ENCODE measurements around the gene NIPSNAP2.
"Not testable (repeated sequence)": the region's sequence is repeated elsewhere in the genome, so short reads cannot be mapped to it uniquely, and the experiment has no call there.

The NIPSNAP2 gene

DNA sequence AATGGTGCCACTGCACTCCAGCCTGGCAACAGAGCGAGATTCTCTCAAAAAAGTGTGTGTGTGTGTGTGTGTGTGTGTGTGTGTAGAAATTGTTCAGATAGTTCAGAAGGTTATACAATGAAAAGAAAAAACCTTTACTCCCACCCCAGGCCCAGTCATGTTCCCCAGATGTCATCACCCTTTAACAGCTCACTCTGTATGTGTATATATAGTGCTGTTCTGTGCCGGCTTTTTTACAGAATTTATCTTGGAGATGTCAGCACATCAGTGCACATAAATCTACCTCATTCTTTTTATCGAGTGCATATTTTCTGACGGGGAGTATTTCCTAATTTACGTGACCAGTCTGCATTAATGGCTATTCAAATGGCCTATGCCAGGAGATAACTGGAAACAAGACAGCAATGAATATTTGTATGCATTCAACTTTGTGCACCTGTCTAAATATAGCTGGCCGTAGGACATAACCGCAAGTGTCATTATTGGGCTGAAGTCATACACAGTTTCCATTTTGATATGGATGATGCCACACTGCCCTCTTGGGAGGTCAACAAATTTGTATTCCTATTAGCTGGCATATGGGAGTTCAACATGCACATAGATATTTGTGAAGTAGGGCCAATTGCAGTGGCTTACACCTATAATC, 11.7 kb downstream of the NIPSNAP2 start:
- FAIRE-seq (no peak), DNase-seq (ENCODE audit: low spot score) (no peak)

DNA sequence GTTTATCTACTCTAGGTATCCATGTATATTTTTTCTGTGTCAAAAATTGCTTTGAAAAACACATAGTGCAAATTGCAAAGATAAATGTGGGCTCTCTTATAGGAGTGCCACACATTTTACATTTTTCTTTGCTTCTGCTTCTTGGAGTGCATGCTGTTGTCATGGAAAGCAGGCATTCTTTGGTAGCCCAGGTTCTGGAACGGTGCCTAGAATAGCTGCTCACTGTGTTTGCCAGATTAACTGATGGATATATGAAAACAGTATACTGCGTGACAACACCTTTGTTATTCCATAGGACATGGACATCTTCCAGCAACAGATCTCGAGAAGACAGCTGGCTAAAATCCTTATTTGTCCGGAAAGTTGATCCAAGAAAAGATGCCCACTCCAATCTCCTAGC, 13.4 kb downstream of the NIPSNAP2 start:
- no peak for DNase-seq (ENCODE audit: low spot score)
- FAIRE-seq = peak; percentile 70

DNA sequence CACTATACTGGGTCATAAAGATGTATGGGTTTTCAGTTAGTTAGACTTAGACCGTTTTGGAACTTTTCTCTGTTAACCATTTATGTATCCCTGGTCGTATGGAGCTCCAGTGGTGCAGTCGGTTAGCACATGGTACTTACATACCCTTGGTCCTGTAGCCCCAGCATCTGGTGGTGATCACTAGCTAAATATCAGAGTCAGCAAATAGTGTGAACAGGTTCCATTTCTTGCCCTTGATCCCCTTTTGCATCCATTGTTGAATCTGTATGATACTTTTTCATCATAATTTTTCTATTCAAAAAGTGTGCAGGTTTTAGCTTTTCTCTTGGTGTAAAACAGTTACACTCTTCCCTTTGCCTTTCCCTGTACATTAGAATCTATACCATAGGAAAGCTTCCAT, 15.9 kb downstream of the NIPSNAP2 start:
- FAIRE-seq (no peak), DNase-seq (ENCODE audit: low spot score) (no peak)

DNA sequence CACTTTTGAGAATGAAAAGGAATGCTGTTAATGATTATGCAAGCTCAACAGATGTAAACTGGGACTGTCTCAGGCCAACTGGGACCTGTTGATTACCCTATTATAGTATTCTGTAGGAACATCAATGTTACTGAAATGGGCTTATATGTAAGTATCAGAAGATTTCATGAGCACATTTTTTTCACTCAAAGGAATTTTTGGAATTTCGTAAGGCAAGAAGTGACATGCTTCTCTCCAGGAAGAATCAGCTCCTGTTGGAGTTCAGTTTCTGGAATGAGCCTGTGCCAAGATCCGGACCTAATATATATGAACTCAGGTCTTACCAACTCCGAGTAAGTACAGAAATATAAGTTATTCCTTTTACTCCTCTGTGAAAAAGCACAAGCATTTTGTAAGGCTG, 19.2 kb downstream of the NIPSNAP2 start:
- DNase-seq (ENCODE audit: low spot score) = no peak
- FAIRE-seq = no peak

DNA sequence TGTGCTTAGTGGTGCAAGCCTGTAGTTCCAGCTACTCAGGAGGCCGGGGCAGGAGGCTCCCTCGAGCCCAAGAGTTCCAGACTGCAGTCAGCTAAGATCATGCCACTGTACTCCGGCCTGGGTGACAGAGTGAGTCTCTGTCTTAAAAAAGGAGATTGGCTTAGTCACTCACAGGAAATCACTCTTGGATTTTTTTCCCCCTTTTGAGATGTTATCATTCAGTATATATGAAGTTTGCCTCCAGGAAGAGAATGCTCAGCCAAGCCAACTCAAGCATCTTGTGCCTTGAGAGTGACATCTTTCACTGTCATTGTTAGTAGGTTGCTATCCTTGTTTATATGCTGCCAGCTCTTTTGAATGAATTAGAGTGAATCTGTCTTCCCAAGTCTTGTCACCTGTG, 28.0 kb downstream of the NIPSNAP2 start:
- DNase-seq (ENCODE audit: low spot score) (no peak), FAIRE-seq (no peak)

DNA sequence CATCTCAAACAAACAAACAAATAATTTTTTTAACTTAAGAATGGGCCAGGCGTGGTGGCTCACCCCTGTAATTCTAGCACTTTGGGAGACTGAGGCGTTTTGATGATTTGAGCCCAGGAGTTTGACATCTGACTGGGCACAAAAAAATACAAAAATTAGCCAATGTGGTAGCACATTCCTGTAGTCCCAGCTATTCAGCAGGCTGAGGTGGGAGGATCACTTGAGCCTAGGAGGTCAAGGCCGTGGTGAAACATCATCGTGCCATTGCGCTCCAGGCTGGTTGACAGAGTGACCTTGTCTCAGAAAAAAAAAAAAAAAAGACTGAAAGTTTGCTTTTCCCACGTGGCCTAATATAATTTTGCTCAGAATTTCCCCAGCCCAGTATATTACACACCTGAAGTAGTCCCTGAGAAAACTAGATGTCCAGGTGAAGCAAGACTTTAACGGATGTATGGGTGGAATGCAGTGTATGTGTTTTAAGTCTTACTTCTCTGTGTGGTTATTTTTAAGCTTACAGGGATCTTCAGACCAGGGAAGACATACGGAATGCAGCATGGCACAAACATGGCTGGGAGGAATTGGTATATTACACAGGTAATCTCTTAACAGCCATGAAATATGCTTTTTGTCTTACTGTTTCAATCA, 32.6 kb downstream of the NIPSNAP2 start:
- DNase-seq (ENCODE audit: low spot score) = no peak
- FAIRE-seq = no peak

DNA sequence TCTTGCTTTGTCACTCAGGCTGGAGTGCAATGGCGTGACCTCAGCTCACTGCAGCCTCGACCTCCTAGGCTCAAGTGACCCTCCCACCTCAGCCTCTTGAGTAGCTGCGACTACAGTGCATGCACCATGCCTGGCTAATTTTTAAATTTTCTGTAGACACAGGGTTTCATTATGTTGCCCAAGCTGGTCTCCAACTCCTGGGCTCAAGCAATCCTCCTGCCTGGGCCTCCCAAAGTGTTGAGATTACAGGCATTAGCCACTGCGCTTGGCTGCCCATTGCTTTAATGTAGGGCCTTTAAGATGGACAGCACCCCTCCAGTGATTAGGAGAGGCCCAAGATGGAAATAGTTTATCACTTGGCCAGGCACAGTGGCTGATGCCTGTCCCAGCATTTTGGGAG, 39.4 kb downstream of the NIPSNAP2 start:
- no peak for FAIRE-seq
- no peak for DNase-seq (ENCODE audit: low spot score)

DNA sequence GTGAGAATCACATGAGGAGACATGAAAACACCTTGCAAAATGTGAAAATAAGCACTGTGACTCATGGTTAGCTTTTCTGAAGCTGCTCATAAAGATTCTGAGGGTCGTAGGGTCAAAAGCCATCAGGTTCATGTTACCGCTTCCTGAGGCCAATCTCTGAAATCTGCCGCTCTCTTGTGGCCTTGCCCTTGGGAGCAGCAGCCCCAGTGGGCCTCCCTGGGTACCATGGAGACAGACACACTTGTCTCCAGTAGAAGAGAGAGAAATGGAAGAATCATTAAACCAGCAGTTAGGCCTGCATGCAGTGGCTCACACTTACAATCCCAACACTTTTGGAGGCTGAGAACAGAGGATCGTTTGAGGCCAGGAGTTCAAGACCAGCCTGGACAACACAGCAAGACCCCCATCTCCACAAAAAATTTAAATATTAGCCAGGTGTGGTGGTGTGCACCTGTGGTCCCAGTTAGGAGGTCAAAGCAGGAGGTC, 42.8 kb downstream of the NIPSNAP2 start:
- no peak for DNase-seq (ENCODE audit: low spot score)

DNA sequence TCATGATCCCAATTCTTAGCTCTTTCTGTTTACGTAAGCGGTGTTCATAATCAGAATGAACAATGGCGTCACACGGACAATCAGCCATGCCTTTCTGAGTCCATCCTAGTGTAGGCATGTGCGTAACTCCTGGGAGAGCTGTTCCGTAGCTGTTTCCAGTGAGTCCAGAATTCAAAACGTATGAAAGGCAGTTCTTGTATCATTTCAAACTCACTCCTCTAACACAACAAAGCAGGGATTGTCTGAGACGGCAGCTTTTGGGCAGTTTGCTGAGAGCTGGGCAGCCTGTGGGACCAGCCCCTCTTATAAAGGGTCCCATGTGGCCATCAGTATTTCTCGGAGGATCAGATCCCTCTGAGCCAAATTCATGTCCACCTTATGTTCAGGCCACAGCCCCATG, 43.5 kb downstream of the NIPSNAP2 start:
- FAIRE-seq = no peak

More for the DNA sequence above, 42.8 kb downstream of the NIPSNAP2 start:
- no peak for FAIRE-seq

DNA sequence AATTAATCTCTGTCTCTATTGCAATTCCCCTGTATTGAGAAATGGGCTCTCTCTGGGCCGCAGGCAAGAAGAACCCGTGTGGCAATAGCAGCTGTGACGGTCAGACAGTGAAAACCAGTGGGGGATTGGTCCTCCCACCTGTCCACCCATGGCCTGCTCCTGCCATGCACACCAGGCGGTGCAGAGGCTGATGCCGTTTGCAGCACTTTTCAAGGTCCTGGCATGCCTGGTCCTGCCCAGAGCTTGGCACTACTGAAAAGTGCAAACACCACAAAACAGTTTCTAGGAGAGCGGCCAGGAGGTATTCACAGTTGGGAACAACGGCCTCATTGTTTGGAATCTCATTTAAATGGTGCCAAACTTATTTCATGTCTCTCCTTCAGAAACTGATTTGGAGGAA, 45.3 kb downstream of the NIPSNAP2 start:
- FAIRE-seq (peak; percentile 78), DNase-seq (ENCODE audit: low spot score) (peak; percentile 37)

More for the DNA sequence above, 43.5 kb downstream of the NIPSNAP2 start:
- DNase-seq (ENCODE audit: low spot score) = no peak

DNA sequence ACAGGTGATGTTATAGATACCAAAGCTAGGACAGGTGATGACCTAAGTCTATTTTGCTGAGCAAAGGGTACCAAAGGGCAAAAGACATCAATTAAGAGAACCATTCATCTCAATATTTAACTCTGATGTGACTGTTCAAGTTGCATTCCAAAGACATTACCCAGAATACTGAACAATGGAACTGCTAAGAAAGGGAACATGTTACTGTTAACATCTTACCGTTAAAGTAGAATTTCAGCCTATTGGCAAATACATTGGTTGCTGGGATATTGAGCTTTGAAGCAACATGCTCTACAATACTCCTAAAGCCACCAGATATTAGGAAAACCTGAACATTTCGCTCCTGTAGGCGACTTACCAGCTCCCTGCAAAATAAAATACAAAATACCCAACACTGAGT, 52.6 kb downstream of the NIPSNAP2 start:
- not testable (repeated sequence) for DNase-seq (ENCODE audit: low spot score)
- peak; percentile 94 for FAIRE-seq

DNA sequence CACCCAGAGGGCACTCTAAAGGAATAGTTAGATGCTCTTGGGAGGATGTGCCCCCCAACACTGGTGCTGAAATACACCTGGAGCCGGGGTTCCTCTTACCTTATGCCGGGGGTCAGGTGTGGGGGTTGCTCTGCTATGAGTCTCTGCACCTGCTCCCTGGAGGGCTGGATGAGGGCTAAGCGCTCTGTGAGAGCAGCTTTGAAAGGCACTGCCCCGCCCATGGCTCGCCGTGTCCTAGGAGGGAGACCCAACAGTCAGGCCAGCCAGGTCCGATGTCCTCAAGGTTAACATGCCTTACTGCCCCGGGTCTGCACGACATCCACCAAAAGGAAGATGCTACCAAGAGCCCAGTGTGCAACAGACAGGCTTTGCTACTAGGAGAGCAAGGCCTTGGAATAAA, 55.1 kb downstream of the NIPSNAP2 start:
- peak; percentile 20 for FAIRE-seq

DNA sequence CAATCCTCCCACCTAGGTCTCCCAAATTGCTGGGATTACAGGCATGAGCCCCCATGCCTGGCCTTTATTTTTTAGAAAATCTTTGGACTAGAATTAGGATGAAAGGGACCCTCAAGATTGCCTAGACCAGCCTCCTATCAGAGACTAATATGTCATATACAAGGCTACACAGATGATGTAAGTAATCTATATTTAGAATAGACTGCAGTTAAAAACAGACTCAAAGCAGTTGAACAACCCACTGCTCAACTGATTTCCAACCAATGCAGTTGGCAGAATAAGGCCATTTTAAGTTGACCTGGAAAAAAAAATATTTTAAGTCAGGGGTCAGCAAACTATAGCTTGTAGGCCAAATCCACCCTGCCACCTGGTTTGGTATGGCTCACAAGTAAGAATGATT, 59.1 kb downstream of the NIPSNAP2 start:
- no peak for FAIRE-seq

More for the DNA sequence above, 55.1 kb downstream of the NIPSNAP2 start:
- no peak for DNase-seq (ENCODE audit: low spot score)

DNA sequence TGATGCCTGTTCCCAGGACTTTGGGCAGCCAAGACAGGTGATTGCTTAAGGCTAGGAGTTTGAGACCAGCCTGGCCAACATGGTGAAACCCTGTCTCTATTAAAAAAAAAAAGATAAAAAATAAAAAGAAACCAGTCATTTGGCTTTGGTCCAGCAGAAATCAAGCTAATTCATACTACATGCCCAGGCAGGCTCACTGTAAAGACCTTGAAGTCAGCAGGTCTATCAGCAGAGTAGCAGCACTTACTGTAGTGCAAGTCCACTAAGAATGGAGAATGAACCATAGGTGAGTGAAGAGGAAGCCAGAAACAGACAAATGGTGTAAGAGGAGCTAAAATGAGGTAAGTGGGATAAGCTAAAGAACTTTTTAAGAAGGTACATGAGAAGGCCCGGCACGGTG, 62.2 kb downstream of the NIPSNAP2 start:
- no peak for FAIRE-seq

More for the DNA sequence above, 59.1 kb downstream of the NIPSNAP2 start:
- DNase-seq (ENCODE audit: low spot score) = no peak

DNA sequence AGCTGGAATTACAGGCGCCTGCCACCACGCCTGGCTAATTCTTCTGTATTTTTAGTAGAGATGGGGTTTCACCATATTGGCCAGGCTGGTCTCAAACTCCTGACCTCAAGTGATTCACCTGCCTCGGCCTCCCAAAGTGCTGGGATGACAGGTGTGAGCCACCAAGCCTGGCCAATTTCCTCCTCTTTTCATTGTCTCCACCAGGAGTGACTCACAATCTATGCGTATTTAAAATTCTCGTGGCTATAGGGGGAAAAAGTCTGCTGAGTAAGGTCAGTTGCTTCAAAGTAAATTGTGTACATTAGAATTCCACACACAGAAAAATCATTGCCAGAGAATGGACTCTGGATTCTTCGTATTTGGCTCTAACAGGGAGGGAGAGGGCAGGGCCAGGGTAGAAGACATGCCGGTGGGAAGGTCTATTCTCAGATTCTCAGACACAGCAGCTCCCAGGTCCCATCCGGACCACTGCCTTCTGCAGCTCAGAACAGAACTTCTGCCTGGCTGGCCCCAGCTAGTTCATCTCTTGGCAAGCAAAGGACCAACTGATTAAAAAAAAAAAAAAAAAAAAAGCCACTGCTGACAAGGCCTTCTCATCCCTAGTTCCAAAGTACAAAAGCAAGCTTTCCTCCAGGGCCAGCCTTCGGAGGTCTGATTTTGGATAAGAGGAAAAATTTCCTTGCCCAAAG, 64.7 kb downstream of the NIPSNAP2 start:
- no peak for FAIRE-seq
- DNase-seq (ENCODE audit: low spot score) = no peak

More for the DNA sequence above, 62.2 kb downstream of the NIPSNAP2 start:
- no peak for DNase-seq (ENCODE audit: low spot score)

DNA sequence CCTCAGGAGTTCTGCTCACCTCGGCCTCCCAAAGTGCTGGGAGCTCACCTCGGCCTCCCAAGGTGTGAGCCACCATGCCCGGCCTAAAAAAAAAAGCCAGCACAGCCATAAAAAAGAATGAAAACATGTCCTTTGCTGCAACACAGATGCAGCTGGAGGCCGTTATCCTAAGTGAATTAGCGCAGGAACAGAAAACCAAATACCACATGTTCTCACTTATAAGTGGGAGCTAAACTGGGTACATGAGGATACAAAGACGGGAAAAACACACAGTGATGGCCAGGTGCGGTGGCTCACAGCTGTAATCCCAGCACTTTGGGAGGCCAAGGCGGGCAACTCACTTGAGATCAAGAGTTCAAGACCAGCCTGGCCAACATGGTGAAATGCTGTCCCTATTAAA, 66.0 kb downstream of the NIPSNAP2 start:
- FAIRE-seq (no peak), DNase-seq (ENCODE audit: low spot score) (no peak)

DNA sequence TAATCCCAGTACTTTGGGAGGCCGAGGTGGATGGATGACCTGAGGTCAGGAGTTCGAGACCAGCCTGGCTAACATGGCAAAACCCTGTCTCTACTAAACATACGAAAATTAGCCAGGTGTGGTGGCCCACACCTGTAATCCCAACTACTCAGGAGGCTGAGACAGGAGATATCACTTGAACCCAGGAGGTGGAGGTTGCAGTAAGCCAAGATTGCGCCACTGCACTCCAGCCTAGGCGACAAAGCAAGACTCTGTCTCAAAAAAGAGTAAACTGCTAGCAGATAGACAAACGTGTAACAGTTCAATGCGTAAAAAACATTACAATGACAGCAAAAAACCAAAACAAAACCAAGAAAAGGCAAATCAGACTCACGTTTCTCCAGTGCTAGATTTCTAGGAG, 67.2 kb downstream of the NIPSNAP2 start:
- not testable (repeated sequence) for FAIRE-seq; DNase-seq (ENCODE audit: low spot score)

DNA sequence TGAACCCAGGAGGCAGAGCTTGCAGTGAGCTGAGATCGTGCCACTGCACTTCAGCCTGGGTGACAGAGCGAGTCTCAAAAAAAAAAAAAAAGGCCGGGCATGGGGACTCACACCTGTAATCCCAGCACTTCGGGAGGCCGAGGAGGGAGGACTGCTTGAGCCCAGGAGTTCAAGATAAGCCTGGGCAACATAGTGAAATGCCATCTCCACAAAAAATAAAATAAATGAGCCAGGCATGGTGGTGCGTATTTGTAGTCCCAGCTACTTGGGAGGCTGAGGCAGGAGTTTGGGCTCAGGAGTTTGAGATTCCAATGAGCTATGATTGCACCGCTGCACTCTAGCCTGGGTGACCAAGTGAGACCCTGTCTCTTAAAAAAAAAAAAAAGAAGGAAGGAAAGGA, 68.2 kb downstream of the NIPSNAP2 start:
- not testable (repeated sequence) for FAIRE-seq; DNase-seq (ENCODE audit: low spot score)

DNA sequence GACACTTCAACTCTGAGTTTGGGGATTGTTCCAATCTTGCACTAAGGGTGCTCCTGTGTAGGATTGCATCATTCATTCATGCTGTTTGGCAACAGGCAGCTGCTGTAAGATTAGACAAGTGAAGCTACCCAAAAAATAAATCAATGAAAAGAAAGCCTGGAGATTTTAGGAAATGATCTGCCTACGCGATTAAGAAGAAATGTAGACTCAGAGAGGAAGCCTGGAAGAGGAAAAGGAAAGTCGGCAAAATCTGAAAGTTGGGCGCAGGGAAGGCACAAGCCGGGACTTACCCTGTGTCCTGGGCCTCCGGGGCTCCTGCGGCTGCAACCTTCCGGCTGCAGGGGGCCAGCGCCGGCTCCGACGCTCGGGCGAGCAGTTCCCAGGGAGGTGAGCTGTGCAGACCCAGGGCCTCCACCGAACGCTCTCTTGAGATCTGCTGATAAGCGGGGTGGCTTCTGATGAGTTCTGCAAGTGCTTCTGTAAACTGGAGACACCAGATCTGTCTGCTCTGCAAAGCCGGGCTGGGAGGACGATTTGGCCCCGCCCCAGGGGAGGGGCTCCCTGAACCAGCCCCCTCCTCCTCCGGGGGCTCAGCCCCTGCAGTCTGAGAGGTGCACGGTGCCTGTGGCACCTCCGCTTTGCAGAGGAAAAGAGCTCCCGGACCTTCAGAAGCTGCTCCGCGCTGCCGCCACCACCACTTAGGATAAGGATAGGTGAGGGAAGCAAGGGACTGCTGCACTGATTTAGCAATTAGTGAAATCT, 69.5 kb downstream of the NIPSNAP2 start:
- DNase-seq (ENCODE audit: low spot score) = peak; percentile 91
- FAIRE-seq = no peak

DNA sequence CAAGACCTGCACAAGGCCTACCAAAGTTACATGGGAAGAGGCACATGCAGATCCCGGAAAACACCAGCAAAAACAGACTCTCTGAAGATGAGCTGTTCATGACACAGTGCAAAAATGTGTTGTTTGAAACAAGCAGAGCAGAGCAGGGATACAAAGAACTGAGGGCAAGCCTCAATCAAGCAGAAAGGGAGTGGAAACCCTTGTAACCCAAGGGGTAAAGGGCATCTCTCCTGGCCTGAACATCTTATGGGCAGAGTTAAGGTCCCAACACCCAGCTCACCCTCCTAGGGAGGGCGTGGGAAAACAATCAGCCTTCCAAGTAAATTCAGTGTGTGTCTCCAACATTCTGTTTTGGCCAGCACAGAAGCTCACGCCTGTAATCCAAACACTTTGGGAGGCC, 76.3 kb downstream of the NIPSNAP2 start:
- no peak for DNase-seq (ENCODE audit: low spot score)
- no peak for FAIRE-seq

DNA sequence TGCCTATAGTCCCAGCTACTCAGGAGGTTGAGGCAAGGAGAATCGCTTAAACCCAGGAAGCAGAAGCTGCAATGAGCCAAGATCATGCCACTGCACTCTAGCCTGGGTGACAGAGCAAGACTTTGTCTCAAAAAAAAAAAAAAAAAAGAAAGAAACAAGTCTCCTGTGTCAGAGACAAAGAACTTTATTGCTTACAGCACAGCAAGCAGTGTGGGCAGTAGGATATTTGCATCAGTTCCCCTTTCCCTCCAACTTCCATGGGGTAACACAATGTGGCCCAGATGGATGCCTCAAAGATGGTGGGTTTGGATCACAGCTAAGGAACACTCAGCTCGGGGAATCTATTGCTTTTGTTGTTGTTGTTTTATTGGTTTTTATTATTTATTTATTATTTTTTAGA, 81.4 kb downstream of the NIPSNAP2 start:
- FAIRE-seq; DNase-seq (ENCODE audit: low spot score): not testable (repeated sequence)

Data from urothelium cell line (cell line).